Kidney epithelial cell (primary cell): ENCODE measurements around the gene TLK1. TPM values are rescaled to one million over a fixed set of nuclear protein-coding genes. Genes with fewer than 3 reads are reported as not detected.
A peak's percentile ranks its signal among the peaks of the same experiment; 100 is the strongest.

ENCODE experiments used
- DNase-seq: peaks from one replicate; pipeline ENCODE4 v3.0.0-alpha.2; 2010; ENCODE audit warnings: low read depth
- H3K27me3 ChIP-seq: 2 replicates; pipeline ENCODE4 v1.6.0; 2011; ENCODE audit warnings: low read length; ENCODE audit not compliant: control insufficient read depth, insufficient read depth
- H3K36me3 ChIP-seq: 2 replicates; pipeline ENCODE4 v1.5.1; 2011; ENCODE audit warnings: low read length; ENCODE audit not compliant: control insufficient read depth, insufficient read depth
- H3K4me3 ChIP-seq: 2 replicates; pipeline ENCODE4 v1.5.1; 2011; ENCODE audit warnings: low read depth, mild to moderate bottlenecking, control low read depth, low read length
- total RNA-seq: library from RNA; depleted of rRNA; stranded (reverse); fragments of >200 nt; gene quantifications from 2 replicates; pipeline ENCODE4 v1.2.3, GENCODE V29; 2015
- TF ChIP-seq, protein P1 (sequence below): IDR thresholded peaks from 2 replicates; pipeline ENCODE4 v1.5.1; 2011; ENCODE audit warnings: mild to moderate bottlenecking, moderate library complexity, low read length, control low read depth, inconsistent platforms; ENCODE audit not compliant: insufficient read depth, poor library complexity, severe bottlenecking

Gene TLK1
- total RNA-seq, 1 donor from 2014 or later, result 24.4 TPM

DNA sequence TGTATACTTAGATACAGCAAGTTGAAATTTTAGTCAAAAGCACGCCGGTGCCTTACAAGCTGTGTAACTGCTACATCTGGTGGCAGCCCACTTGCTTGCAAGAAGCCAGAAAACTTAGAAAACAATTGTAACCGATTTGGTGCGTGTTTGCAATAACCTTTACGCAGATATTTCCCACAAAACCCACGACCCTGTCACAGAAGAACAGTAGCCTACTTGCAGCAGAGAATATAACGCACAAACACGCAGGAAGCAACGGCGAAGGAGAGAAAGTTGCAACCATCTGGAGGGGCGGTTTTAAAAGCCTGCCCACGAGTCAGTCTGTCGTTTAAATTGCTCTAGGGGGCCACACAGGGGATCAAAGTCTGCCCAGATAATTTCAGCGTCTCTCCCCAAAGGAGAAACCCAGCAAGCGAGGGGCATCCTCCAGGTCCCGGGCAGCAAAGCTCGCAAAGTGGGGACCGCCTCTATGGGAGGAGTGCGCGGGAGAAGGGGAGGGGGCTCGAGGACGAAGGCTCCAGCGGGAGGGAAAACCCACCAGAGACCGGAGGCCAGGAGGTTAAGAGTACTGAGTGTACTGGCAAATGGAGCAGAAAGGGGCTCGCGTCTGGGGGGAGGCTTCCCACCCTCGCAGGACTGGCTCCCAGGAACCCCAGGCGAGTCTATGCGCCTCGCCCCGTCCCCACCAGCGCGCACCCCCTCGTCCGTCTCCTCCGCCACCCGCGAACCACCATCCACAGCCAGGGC lies 1.1 kb downstream of the TLK1 start:
- no peak for DNase-seq
- Histone ChIP-seq H3K27me3 (no peaks in the 10 kb centered on the region), H3K36me3 (no peaks in the 10 kb centered on the region), H3K4me3 (peak overlapping the region; percentile 97)
- TF ChIP-seq, protein P1, sequence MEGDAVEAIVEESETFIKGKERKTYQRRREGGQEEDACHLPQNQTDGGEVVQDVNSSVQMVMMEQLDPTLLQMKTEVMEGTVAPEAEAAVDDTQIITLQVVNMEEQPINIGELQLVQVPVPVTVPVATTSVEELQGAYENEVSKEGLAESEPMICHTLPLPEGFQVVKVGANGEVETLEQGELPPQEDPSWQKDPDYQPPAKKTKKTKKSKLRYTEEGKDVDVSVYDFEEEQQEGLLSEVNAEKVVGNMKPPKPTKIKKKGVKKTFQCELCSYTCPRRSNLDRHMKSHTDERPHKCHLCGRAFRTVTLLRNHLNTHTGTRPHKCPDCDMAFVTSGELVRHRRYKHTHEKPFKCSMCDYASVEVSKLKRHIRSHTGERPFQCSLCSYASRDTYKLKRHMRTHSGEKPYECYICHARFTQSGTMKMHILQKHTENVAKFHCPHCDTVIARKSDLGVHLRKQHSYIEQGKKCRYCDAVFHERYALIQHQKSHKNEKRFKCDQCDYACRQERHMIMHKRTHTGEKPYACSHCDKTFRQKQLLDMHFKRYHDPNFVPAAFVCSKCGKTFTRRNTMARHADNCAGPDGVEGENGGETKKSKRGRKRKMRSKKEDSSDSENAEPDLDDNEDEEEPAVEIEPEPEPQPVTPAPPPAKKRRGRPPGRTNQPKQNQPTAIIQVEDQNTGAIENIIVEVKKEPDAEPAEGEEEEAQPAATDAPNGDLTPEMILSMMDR, result peak; percentile 62

DNA sequence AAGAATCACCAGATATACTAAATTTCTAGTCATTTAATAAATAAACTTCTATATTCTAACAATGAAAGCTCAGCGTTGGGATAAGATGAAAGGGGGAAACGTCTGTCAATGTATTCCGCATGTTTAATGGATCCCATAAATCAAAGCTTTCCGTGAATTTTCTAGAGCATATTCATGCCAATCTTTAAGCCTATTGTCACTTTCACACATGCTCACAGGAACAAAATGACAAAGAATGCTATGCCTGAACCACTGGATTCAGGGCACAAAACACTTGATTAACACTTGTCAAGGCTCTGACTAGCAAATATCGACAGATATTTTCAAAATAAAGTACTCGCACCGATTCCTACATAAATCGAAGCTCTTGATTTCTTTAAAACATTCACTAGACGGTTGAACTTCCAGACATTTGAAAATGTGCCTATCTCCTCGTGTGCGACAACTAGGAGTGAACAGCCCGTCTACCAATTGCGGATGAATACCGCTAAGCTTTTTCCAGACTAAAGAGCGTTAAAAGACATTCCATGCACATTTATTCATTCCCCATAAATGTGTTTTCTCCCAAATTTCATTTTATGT lies 1.8 kb downstream of the TLK1 start:
- peak overlapping the region; percentile 97 for H3K4me3 ChIP-seq
- no peaks in the 10 kb centered on the region for H3K27me3 ChIP-seq
- TF ChIP-seq, protein P1, result no peak
- no peak for DNase-seq
- H3K36me3 ChIP-seq, result no peaks in the 10 kb centered on the region

DNA sequence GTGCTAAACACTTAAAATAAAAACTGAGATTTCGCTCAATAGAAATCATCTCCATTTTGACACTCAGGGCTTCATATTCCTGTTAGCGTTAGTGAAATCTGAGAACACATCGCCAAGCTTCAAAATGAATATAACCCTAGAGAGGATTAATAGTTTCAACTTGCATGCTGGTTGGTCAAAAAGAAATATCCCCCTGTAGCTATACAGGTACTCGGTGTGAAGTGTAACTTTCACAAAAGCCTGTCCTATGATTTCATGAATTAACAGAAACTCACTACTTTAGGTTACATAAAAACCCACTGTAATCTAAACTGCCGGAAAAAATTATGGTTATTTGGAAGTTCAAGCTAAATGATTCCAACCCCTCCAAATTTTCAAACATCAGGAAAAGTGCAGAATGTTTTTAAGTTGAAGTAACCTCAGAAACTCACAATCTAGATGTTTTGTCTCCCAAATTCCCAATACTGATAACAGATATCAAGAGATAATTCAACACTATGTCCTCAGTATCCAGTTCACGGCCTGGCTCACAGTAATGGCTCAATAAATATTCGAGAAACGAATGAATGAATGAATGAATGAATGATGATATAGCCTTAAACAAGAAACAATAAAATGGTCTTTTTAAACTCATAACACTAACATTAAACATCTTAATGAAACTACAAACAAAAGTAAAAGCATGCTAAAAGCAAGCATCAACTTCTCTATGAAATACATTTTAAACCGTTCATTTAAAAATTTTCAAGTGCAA lies 2.5 kb downstream of the TLK1 start:
- no peaks in the 10 kb centered on the region for H3K27me3 ChIP-seq
- no peaks in the 10 kb centered on the region for H3K36me3 ChIP-seq
- TF ChIP-seq, protein P1, result no peak
- no peak for DNase-seq
- H3K4me3 ChIP-seq, result peak overlapping the region; percentile 97

DNA sequence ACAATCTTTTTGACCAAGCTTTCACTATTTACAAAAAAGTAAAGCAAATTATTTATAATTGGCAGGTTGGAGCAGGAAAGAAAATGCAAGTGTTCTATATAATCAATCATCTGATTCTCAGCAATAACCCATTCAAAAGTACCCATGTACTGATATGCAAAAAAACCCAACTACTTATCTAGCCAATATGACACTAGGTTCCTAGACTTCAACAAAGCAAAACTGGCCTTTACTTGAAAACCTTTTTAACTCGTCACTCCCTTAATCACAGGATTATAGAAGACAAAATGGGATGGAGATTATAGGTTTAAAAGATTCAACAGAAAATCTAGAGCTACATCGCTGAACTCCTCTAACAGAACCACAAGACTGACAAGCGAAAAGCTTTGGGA lies 3.6 kb downstream of the TLK1 start:
- Histone ChIP-seq H3K4me3 (no peak overlapping the region), H3K36me3 (no peaks in the 10 kb centered on the region), H3K27me3 (no peaks in the 10 kb centered on the region)
- DNase-seq, result no peak
- TF ChIP-seq, protein P1, result no peak

DNA sequence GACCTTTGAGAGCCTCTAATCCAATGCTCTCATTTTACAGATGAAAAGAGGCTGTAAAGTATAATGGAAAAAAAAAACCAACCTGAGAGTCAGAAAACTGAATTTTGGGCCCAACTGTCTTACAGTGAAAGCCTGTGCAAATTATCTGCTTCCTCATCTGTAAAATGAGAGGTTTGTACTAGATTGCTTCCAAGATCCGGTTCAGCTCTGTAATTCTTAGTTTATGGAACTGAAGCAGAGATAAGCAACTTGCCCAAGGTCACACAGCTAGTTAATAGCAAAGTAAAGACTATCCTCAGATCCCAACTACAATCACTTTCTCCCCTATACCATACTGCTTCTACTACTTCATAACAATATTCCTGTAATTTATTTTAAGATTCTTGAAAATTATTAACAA lies 6.3 kb downstream of the TLK1 start:
- TF ChIP-seq, protein P1, result no peak
- Histone ChIP-seq H3K36me3 (no peaks in the 10 kb centered on the region), H3K4me3 (no peak overlapping the region), H3K27me3 (no peaks in the 10 kb centered on the region)
- no peak for DNase-seq
